IPS DF 6.9 (cell line): ENCODE results near the gene TNFAIP3.

Experiments used
- DNase-seq: peaks from one replicate; pipeline ENCODE4 v3.0.0-alpha.2; 2013; ENCODE audit warnings: low read depth, low spot score
- H3K27ac ChIP-seq: one replicate; pipeline ENCODE4 v1.5.1; 2013; ENCODE audit warnings: low read length, control low read depth
- H3K27me3 ChIP-seq: 2 replicates; pipeline ENCODE4 v1.6.1; 2013; ENCODE audit warnings: mild to moderate bottlenecking, low read length; ENCODE audit not compliant: control insufficient read depth, insufficient read depth
- H3K36me3 ChIP-seq: 2 replicates; pipeline ENCODE4 v1.6.1; 2013; ENCODE audit warnings: low read length; ENCODE audit not compliant: control insufficient read depth, insufficient read depth
- H3K4me1 ChIP-seq: 2 replicates; pipeline ENCODE4 v1.6.1; 2013; ENCODE audit warnings: low read length; ENCODE audit not compliant: control insufficient read depth, insufficient read depth
- H3K4me3 ChIP-seq: 2 replicates; pipeline ENCODE4 v1.5.1; 2013; ENCODE audit warnings: mild to moderate bottlenecking, low read length
- H3K9me3 ChIP-seq: 2 replicates; pipeline ENCODE4 v1.6.1; 2013; ENCODE audit warnings: low read length, inconsistent platforms; ENCODE audit not compliant: control insufficient read depth, insufficient read depth
- WGBS: extraction: QIAGEN DNeasy Blood & Tissue Kit; methylation state at CpG from one replicate; pipeline ENCODE4 v1.1.7; 2013; ENCODE audit warnings: mixed read lengths, missing lambda C conversion rate; ENCODE audit not compliant: insufficient read length, insufficient coverage; 5-methylcytosine and 5-hydroxymethylcytosine counted together

Gene TNFAIP3

DNA sequence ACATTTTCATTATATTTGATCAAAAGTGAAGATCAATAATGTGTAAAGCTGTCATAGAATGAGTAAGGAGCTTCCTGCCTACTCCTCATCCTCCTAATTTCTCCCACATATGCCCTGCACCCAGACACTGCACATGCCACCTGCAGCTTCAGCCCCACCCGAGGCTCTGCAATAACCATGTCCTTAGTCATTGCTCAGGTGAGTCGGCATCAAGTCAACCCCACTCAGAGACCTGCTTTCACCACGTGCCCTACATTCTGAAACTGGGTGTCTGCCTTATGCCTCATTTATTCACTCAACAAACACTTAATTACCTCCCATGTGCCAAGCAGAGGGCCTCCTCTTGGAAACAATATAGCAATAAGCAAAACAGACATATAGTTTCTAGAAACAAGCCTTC is 15.4 kb upstream of the TNFAIP3 start:
- Histone ChIP-seq H3K27ac (no peak overlapping the region), H3K4me1 (no peaks in the 10 kb centered on the region), H3K36me3 (no peaks in the 10 kb centered on the region), H3K4me3 (no peak overlapping the region), H3K9me3 (no peaks in the 10 kb centered on the region), H3K27me3 (no peaks in the 10 kb centered on the region)
- DNase-seq, result no peak
- no CpG with 5 or more reads among the region's 3 CpGs for WGBS

DNA sequence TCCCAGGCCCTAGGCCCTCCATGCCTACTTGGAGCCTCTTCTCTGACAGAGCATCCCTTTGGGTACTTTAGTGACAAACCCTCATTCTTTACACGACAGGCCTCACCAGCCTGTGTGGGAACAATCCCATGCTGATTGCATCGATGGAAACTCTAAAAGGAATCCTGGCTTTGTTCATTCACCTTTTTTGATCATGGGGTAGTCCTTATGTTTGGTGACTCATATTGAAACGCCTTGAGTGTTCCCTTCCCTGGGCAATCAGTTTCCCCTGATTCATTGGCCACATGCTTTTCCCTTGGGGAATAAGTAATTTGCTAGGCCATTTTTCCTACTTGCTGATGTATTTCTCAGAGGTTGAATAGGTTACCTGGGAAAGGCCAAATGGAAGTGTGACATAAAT is 14.7 kb upstream of the TNFAIP3 start:
- no peak overlapping the region for H3K4me3 ChIP-seq
- no peak overlapping the region for H3K27ac ChIP-seq
- no peak for DNase-seq
- H3K36me3 ChIP-seq, result no peaks in the 10 kb centered on the region
- no peaks in the 10 kb centered on the region for H3K9me3 ChIP-seq
- H3K4me1 ChIP-seq, result no peaks in the 10 kb centered on the region
- no CpG with 5 or more reads among the region's 3 CpGs for WGBS
- H3K27me3 ChIP-seq, result no peaks in the 10 kb centered on the region

DNA sequence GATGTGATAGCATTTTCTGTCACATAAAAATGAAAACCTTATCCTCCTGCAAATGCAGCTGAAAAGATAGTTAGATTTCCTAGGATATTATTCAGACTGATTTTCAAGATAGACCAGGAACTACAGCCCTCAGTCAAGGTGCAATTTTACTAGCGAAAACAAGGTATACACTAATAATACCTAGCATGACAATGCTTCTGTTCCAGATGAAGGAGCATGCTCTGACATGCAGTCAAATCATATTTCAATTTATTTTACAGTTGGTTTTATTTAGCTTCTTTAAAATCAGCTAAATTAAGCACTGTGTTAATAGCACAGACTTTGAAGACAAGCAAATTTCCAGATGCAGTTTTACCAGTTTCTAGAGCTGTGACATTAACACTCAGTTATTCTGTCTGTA is 14.2 kb upstream of the TNFAIP3 start:
- Histone ChIP-seq H3K4me3 (no peak overlapping the region), H3K4me1 (no peaks in the 10 kb centered on the region), H3K9me3 (no peaks in the 10 kb centered on the region), H3K27ac (no peak overlapping the region), H3K27me3 (no peaks in the 10 kb centered on the region), H3K36me3 (no peaks in the 10 kb centered on the region)
- no CpG with 5 or more reads among the region's 1 CpG for WGBS
- no peak for DNase-seq

DNA sequence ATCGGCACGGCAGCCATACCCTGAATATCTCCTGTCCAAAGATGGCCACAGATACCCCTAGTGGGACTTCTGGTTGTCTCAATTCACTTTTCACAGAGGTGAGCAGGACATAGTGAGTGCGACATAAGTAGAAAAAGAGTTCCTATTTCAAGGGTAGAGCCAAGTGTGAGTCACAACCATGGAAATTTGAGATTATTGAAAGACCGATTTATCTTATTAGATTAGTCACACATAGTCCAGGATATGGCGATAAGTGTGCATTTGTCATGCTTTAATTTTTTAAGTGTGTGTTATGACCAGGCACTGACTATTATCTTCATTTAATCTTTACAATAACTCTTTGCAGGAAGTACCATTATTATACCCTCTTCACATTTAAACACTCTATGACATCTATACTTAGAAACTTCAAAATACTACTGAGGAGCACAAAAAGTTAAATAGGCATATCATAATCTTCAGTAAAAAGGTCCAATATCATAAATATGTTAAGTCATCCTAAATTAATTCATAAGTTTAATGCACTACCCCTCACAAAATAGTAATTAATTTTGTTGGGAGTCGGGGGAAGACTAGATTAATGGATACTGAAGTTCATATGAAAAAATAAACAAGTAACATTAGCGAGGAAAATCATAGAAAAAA is 13.4 kb upstream of the TNFAIP3 start:
- no peak overlapping the region for H3K27ac ChIP-seq
- no peaks in the 10 kb centered on the region for H3K36me3 ChIP-seq
- H3K4me3 ChIP-seq, result no peak overlapping the region
- no CpG with 5 or more reads among the region's 7 CpGs for WGBS
- no peak for DNase-seq
- no peaks in the 10 kb centered on the region for H3K9me3 ChIP-seq
- no peaks in the 10 kb centered on the region for H3K27me3 ChIP-seq
- no peaks in the 10 kb centered on the region for H3K4me1 ChIP-seq

DNA sequence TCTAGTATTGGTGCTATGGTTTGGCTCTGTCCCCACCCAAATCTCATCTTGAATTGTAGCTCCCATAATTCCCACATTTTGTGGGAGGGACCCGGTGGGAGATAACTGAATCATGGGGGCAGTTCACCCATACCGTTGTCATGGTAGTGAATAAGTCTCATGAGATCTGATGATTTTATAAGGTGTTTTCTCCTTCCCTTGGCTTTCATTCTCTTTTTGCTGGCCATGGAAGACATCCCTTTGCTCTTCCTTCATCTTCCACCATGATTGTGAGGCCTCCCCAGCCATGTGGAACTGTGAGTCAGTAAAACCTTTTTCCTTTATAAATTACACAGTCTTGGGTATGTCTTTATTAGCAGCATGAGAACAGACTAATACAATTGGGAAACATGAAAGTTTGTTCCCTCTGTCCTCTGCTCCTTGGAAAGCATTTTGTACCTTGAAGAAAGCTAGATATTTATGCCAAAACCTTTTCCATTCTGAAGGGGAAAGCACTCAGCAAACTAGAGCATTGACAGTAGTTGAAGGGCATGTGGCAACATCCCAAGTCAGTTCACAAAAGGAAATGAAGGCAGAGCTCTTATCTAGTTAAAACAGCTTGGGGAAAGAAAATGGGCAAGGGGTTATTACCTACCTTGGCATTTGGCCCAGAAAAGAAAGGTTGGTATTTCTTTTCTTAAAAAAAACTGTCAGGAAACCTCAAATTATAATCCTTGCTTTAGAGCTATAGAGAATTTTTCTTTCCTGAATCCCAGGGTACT is 10.7 kb upstream of the TNFAIP3 start:
- no peak overlapping the region for H3K27ac ChIP-seq
- H3K27me3 ChIP-seq, result no peaks in the 10 kb centered on the region
- H3K4me3 ChIP-seq, result no peak overlapping the region
- no CpG with 5 or more reads among the region's 2 CpGs for WGBS
- H3K36me3 ChIP-seq, result no peaks in the 10 kb centered on the region
- no peak for DNase-seq
- H3K4me1 ChIP-seq, result peaks cover 1% of the 10 kb centered on the region; the same call in 1 of the 2 replicates
- no peaks in the 10 kb centered on the region for H3K9me3 ChIP-seq

DNA sequence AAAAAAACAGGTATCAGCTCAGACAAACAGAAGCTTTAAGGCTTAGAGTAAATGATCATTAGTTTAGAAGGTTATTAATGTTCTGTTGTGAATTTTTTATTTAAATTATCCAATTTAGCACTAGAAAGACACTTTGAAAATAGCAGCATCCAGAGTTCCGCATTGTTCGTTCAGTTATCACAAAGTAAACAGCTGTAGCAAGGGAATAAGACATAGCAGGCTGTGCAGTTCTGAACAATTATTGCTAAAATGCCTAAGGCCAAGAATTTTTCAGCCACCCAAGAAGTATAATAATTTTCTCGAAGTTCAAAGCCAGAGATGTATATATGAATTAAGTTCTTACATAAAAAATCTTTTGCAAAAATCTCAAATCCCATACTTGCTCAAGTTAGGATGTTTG is 8.0 kb upstream of the TNFAIP3 start:
- peaks cover 1% of the 10 kb centered on the region; the same call in 1 of the 2 replicates for H3K4me1 ChIP-seq
- no peak for DNase-seq
- H3K9me3 ChIP-seq, result no peaks in the 10 kb centered on the region
- no peak overlapping the region for H3K27ac ChIP-seq
- no peak overlapping the region for H3K4me3 ChIP-seq
- WGBS, result no CpG with 5 or more reads among the region's 3 CpGs
- H3K27me3 ChIP-seq, result no peaks in the 10 kb centered on the region
- no peaks in the 10 kb centered on the region for H3K36me3 ChIP-seq

DNA sequence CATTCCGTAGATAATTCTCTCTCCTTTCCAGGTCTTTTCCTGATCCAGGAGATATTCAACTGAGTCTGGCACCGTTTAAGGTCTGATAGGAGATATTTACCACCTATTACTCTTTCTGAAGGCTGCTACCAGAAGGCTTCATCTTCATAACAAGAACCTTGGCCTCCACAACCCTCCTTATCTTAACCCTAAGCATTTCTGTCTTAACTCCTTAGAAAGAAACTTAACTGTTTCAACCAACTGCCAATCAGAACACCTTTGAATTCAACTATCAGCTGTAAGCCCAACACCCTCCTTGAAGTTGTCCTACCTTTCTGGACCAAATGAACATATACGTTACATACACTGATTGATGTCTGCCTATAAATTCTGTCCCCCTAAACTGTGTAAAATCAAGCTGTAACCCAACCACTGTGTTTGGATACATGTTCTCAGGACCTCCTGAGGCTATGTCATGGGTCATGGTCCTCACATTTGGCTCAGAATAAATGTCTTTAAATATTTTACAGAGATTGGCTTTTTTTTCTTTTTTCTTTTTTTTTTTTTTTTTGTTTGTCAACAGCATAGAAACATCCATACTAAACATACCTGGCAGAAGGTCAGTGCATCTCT is 6.6 kb upstream of the TNFAIP3 start:
- Histone ChIP-seq H3K36me3 (no peaks in the 10 kb centered on the region), H3K9me3 (no peaks in the 10 kb centered on the region), H3K27ac (no peak overlapping the region), H3K4me1 (peaks cover 5% of the 10 kb centered on the region; the same call in 1 of the 2 replicates), H3K4me3 (no peak overlapping the region), H3K27me3 (no peaks in the 10 kb centered on the region)
- WGBS, result no CpG with 5 or more reads among the region's 3 CpGs
- no peak for DNase-seq

DNA sequence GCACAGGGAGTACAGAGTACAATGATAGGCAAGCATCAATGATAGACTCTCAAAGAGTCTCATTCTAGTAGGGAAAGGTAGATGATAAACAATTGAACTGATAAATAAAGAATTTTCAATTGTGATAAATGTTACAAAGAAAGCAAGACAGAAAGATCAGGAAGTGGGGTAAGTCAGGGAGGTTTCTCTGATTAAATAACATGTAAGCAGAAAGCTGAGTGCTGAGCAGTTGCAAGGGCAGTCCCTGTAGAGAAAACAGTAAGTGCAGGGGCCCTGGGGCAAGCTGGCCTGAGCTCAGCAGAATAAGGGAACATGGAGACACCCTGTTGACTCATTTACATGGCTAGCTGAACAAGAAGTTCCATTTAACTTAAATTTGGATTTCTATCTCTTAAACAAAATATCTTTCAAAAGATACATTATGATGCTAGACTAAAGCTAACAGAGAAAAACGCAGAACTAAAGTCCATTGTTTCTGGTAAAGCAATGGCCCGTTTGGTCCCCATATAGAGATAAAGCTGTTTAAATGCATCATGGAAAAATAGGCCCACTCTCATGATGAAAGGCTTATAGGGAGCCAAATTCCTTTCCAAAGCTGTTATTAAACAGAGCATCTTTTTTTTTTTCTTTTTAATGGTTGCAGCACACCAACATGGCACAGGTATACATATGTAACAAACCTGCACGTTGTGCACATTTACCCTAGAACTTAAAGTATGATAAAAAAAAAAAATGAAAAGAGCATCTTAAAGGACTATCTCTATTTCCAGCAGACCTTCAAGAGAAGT is 5.3 kb upstream of the TNFAIP3 start:
- no peak for DNase-seq
- Histone ChIP-seq H3K4me3 (no peak overlapping the region), H3K27ac (no peak overlapping the region), H3K27me3 (no peaks in the 10 kb centered on the region), H3K36me3 (no peaks in the 10 kb centered on the region), H3K9me3 (no peaks in the 10 kb centered on the region), H3K4me1 (peaks cover 8% of the 10 kb centered on the region; the same call in 1 of the 2 replicates)
- no CpG with 5 or more reads among the region's 3 CpGs for WGBS

DNA sequence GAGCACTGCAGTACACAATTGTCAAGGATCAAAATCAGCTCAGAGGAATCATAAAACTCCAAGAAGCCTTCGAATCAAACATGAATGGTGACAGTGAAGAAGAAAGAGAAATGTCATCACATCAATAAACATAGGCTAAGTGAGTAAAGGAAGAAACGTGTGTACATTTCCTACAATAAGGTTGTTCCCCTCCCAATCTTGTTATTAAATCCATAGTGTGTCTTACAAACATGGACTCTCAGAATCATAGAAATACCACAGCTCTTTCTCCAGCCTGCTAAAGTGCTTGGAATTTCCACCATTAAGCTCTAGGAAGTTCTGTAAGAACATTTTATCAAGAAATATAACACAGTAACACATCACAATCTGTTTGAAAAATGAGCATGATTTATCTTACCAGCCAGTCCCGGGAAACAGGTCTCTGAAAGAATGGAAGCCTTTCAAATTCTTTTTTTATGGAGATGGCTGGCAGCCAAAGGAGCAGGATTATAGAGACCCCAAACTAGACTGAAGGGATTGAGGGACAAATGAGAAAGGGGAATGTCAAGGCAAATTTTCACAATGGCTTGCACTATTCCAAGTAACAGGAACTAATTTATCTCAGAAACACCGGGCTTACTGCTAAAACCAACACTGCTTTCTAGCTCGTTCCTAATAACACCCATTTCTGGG is 4.5 kb upstream of the TNFAIP3 start:
- H3K27ac ChIP-seq, result no peak overlapping the region
- peaks cover under 1% of the 10 kb centered on the region; the same call in 1 of the 2 replicates for H3K27me3 ChIP-seq
- DNase-seq, result no peak
- no CpG with 5 or more reads among the region's 5 CpGs for WGBS
- H3K36me3 ChIP-seq, result no peaks in the 10 kb centered on the region
- H3K9me3 ChIP-seq, result no peaks in the 10 kb centered on the region
- H3K4me3 ChIP-seq, result no peak overlapping the region
- H3K4me1 ChIP-seq, result peaks cover 8% of the 10 kb centered on the region; the same call in 1 of the 2 replicates
